HS-5 (cell line): Measurements from ENCODE around the gene TMEM229B.
A peak's percentile ranks its signal among the peaks of the same experiment; 100 is the strongest.

ENCODE experiments used
- DNase-seq: peaks from one replicate; pipeline ENCODE4 v3.0.0-alpha.2; 2012; ENCODE audit warnings: low read depth

The TMEM229B gene

DNA sequence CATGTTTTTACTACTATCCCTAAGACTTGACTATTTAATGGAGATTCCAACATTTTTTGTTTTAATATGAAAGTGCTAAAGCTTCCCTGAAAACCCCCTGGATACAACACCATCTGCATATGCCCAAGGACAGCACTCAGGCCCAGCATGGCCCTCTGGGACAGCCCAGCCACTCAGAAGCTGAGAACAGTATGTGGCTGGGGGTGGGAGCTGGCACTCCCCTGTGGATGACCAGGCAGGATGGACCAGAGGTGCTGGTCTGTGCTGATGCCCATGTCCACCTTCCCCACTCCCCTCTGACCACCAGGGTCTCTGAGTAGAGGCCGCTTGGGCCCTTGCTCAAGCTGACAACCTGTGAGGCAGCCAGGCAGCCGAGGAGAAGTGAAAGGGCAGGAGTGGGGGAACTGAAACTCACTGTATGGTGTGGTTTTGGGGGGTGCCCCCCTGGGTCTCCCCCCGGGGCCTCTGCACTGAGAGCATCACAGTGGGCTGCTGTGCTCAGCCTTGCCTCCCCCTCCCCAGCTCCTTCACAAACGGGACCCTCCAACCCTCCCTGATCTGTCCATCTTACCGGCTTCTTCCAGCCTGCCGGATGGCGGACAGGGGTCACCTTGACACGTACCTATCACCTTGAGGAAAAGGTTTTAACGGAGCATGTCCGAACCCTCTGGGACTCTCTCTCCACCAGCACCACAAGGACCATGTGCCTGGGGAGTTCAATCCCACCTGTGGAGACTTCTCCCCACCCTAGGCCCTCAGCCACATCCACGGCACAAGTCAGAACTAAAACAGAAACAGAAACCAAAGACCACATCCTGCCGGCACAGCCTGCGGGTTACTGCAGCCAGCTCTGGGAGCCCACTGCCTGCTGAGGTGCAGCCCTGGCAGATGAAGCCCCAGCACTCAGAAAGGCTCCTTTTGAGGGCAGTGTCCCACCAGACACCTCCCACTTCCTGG lies at the start of gene TMEM229B:
Gene TMEM229B, minus strand, starts transcription at position 785 of the 957 bp plus-strand sequence. CDS start 14,798 bp downstream, outside the sequence.
- no peak for DNase-seq

GRCh38 chr14:67537736-67538135 lies 49.2 kb upstream of the TMEM229B start:
- no peak for DNase-seq

DNA sequence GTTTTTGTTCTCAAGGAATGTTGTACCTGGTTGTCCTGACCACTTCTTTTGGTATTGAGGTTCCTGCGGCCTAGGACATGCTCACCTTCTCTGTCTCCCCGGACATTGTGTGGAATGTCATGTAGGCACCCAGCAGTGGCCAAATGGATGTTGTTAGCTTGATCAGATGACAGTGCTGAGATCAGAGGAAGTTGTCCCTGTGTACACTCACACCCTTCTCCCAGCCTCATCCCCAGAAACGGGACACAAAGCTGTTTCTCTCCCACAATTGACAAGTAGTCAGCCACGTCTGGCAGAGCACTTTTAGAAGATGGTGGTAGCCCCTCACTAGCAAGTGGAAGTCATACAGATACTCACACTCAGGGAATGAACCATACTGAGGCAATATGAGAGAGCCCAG lies 47.6 kb upstream of the TMEM229B start:
- DNase-seq: no peak

DNA sequence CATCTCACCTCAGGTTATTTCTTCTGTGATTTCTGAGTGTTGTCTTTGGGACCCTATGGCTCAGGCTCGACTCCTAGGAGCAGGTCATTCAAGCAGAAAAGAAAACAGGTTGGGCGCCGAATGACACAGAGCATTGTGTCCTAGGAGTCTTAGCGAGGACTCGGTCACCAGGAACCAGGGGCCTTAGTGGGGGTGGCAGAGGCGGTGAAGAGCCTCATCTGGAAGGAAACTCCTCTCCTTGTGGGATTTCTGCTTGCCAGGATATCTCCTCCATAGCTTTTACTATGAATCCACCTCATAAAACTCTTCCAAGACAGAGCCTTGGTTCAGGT lies 45.2 kb upstream of the TMEM229B start:
- no peak for DNase-seq

DNA sequence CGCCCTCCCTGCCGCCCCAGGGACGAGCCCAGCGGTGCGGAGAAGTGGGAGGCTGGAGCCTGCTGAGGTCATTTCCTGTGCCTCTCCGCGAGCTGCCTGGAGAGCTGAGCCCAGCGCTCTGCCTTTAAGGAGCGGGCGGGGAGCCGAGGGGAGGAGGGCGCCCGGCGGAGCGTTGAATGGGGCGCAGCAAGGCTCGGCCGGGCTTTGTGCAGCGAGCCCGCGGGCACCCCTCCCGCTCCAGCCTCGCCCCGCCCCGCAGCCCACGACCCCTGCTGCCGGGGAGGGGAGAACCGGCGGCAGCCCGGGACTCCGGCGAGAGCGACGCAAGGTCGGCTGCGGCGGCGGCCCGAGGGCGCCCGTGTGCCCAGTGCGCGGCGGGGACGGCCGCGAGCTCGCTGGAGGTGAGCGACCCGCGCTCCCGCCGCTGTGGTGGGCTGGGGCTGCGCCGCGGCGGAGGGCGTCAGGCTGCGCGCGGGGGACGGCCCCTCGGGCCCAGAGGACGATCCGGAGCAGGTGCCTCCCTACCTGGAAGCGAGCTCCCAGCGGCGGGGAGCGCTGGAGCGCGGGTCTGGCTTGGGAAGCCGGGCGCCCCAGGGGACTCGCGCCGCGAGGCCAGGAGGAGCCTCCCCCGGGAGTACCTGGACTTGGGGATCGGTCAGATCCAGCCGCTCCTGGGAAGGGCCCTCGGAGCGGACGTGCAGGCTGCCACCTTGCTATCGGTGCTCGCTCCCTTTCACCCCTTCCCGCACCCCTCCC lies 44.7 kb upstream of the TMEM229B start, which contains the start of gene PLEKHH1:
Gene PLEKHH1, plus strand, starts transcription at position 293 of the 756 bp plus-strand sequence. CDS start 8,578 bp downstream, outside the sequence.
- peak; percentile 18 for DNase-seq

DNA sequence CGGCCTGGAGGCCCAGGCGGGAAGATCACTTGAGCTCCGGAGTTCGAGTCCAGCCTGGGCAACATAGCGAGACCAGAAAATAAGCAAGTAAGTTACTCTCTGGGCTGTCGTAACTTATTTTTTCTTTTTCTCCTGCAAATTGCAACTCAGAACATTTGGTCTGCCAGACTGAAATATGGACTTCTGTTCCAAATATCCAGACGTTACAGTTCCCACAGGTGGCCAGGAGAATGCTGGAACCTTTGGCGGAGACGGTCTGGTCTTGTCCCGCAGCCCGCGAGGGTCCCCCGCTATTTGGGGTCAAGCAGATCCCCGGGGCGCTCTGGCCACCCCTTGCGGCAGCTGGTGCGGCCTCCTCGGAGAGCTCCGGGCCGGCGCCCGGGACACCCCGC lies 44.1 kb upstream of the TMEM229B start:
- no peak for DNase-seq

DNA sequence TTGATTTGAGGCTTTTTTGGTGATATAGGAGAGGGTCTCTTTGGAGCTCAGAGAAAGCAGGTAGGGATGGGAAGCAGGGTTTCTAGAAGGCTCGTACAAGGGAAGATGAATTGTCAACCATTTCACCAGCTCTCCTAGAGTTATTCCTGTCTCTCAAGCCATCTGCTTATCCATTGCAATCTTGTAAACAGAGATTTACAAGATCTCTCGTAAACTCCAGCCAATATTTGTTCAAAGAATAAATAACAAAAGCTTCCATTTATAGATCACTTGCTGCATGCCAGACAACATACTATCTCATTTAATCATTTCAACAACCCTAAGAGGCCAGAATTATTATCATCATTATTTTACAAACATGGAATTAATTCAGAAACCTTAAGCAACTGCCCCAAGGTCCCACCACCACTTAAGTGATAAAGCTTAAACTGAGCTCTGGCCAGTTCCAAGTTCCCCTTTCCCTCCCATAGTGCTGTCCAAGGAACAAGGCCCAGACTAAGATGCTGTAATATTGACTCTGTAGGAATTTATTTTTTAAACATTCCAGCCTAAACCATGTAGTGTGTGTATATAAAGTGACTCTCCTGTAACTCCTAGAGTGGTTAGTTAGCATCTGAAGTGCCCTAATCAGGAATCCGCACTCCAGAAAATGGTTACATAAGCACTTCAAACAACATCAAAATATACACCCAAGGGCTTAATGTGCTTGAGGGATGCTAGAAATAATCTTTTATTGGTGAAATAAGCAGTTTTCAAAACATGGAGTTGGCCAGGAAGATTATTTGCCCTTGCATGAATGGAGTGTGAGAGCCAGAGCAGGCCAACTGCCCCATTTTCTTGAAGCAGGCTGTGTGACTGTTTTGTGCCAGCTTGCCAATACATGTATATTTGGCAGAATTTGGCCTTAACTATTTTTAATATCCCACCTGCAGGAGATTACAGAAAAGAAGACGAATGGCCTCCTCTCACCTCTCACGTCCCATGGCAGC lies 41.7 kb upstream of the TMEM229B start:
- DNase-seq: no peak

GRCh38 chr14:67528276-67528675 lies 39.8 kb upstream of the TMEM229B start:
- no peak for DNase-seq

DNA sequence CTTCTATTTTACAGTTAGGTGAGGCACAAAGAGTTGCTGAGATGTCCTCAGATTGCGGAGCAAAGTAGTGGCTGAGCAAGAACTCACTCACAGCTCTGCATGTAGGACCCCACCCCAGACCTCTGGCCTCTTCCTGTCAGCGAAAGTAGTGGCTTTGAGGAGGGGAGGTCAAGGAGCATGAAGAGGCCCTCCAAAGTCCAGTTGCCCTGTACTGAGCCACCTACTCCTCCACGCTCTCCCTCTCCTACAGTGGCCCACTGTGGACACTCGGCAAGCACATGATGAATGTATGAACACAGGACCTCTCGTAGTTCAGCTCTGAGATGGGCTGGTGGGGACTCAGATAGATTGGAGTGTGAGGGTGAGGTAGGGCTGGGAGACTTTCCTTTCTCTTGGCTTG lies 39.2 kb upstream of the TMEM229B start:
- DNase-seq: no peak

GRCh38 chr14:67526676-67527459 lies 38.3 kb upstream of the TMEM229B start:
- DNase-seq: peak; percentile 14

DNA sequence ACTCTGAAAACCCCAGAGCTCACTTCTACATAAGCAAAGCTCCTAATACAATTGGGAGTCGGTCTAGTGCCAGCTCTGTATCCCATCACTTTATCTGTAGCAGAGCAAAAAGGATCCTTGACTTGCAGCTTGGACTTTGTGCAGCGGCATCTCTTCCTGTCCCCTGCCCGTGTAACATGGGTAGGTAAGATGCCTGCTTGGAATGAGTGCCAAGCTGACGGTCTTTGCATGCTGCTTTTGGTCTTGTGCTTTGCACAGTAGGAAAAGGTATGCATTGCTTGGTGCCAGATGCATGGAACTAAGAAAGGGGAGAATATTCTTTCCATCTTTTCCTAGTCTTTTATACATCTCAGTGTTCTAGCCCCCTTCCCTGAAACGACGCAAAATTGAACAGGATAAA lies 37.7 kb upstream of the TMEM229B start:
- DNase-seq: no peak

DNA sequence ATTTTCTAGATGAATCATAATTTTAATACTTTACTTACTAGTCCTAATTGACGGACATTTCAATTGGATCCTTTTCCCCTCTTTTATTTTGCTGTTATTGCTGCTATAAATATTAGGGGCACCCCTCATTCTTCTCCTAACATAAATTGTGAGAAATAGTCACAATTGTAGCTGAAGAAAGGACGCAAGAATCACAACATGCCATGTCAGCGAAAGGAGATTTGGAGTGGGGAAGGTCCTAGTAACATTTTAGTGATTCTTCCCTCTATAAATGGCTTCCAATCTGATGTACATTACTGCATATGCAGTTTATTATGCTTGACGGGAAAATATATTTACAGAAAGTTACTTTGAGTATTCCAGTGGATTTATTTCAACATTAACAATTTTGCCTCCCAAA lies 36.9 kb upstream of the TMEM229B start:
- no peak for DNase-seq

- DNase-seq: no peak
Observed at GRCh38 chr14:67524634-67524963, 36.1 kb upstream of the TMEM229B start.

- DNase-seq: no peak
Observed at GRCh38 chr14:67523764-67524633, 35.5 kb upstream of the TMEM229B start.

DNA sequence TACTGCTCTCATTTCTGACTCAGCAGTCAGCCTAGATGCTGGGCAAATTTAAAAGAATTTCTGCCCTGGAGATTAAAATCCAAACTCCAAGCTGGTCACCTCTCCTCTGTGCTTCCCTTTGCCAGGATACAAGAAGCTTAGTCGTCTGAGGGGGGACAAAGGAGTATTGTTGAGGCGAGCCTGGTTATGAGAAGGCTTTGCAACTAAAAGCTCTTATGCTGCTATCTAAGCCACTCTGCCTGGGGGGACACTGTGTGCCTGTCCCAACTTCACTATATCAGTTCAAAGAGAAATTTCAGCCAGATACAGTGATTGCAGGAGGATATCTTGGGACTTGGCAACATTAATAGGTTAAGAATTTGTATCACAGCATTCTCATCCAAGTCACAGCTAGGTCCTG lies 33.7 kb upstream of the TMEM229B start:
- no peak for DNase-seq

DNA sequence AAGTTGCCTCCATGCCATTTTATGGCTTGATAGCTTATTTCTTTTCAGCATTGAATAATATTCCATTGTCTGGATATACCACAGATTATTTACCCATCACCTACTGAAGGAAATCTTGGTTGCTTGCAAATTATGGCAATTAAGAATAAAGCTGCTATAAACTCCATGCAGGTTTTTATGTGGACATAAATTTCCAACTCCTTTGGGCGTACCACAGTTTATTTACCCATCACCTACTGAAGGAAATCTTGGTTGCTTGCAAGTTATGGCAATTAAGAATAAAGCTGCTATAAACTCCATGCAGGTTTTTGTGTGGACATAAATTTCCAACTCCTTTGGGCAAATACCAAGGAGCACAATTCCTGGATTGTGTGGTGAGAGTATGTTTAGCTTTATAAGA lies 32.0 kb upstream of the TMEM229B start:
- no peak for DNase-seq

- no peak for DNase-seq
Observed at GRCh38 chr14:67519406-67519805, 30.9 kb upstream of the TMEM229B start.

DNA sequence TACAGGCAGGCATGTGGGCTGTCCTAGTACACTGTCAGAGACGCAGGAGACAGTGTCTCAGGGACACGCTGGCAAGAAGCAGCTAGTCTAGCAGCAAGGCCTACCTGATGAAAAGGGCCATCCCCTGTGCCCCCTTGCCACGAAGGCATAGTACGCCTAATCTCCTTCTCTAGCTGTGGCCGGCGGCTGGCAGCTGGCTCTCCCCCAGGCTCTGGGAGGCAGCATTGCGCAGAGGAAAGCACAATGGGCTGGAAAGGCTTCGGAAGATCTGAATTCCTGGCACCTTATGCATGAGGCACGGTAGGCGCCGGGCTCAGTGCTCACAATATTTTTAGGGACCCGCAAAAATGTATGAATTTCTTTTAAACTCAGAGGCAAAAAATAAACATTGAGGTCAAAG lies 28.6 kb upstream of the TMEM229B start:
- no peak for DNase-seq

DNA sequence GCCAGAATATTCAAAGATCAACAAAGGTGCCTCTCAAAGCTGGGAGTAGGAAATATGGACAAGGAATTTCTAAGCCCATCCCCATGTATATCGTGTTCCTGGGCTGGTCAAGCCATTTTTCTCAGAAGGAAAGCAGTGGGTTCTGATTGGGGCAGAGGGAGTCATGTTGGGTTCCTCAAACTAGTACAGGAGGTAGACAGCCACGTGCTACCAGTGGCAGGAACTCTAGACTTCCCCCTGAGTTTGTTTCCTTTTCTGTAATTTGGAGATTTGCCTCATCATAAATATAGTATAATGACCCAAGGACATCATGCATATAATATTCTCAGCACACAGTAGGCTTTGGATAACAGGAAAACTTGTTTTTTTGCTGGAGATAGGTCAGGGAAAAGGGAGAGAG lies 28.2 kb upstream of the TMEM229B start:
- DNase-seq: no peak

DNA sequence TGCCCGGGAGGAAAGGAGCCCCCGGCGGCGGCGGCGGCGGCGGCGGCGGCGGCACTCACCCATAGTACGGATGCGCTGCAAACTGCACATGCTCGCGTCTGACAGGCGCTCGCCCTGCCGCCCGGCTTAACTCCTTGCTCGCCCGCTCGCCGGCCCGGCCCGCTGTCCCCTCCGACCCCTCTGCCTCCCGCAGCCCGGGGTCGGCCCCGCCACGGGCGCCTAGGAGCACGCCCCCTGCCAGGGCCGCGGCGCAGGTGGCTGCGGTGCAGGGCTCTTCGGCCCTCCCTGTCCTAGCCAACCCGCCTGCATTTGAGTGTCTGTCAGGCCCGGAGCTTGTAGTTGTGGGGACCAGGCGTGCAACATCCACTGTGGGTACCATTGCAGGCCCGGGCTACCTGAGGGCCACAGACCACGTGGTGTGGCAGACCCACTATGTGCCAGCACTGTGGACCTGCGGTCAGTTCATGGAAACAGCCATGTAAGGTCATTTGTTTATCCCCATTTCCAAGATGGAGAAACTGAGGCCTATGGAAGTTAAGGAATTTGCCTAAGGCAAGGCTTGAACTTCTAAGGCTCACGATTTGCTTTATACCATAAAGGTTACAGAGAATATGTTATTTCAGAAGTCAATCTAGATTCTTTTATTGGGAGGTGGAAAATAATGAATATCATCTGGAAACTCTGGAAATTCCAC lies 27.0 kb upstream of the TMEM229B start:
- no peak for DNase-seq
